NCI-H748 treated with DMSO at 0.1 percent for 48 hours (cell line): ENCODE measurements around the gene USP51.
"Not testable (repeated sequence)": the region's sequence is repeated elsewhere in the genome, so short reads cannot be mapped to it uniquely, and the experiment has no call there.

Experiments used
- DNase-seq: peaks from one replicate; lab custom pipeline; 2025; lab: John Stamatoyannopoulos, UW

The USP51 gene

DNA sequence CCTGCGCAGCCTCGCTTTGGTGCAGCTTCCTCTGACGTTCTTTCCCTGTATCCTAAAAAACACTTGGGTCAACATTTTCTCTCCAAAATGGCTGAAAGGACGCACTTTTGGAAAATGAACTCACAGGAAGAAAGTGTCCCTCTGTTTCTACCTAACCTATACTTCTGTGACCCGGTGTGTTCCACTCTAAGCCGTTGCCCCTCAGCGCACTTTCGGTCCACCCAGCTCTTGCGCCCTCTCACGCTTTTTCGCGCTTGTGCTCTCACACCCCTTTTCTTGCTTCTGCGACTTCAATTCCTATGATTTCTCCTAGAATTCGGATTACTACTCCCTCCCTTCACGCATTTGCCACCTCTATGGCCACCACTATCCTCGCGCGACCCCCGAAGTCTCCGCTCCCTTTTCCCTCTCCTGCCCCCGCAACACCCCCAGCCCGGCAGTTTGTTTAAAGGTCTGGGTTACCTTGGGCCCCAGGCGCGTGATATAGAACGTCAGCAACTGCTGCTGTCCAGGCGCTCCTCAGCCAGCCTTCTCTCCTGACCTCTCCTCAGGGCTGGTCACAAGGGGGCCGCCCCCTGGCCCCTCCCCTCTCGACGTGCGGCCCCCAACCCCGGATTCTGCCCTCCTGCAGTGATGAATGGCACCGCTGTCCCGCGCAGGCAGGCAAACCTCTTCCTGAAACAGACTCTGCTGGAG is at the start of gene USP51:
Gene USP51 (minus strand): TSS at position 535 of the 696 bp plus-strand sequence. CDS start 909 bp downstream, outside the sequence.
- peak; percentile 58 for DNase-seq

GRCh38 chrX:55524487-55524886 is 34.8 kb upstream of the USP51 start:
- DNase-seq, result no peak

DNA sequence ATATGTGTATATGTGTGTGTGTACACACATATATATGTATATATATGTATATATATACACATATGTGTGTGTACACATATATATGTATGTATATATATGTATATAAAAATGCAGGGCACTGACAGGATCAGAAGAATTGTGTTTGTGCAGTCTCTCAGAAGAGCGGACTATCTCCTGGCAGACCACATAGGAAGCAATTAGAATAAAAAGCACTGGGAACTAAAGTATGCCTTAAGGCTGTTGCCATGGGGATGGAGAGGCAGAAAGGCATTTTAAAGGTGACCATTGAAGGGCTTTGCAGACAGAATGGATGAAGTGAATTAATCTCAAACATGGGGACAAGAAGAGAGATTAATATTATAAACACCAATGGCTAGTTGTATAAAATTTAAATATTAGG is 33.7 kb upstream of the USP51 start:
- peak; percentile 1 for DNase-seq

GRCh38 chrX:55522596-55523276 is 33.1 kb upstream of the USP51 start:
- peak; percentile 7 for DNase-seq

GRCh38 chrX:55521687-55522086 is 32.0 kb upstream of the USP51 start:
- DNase-seq, result no peak

DNA sequence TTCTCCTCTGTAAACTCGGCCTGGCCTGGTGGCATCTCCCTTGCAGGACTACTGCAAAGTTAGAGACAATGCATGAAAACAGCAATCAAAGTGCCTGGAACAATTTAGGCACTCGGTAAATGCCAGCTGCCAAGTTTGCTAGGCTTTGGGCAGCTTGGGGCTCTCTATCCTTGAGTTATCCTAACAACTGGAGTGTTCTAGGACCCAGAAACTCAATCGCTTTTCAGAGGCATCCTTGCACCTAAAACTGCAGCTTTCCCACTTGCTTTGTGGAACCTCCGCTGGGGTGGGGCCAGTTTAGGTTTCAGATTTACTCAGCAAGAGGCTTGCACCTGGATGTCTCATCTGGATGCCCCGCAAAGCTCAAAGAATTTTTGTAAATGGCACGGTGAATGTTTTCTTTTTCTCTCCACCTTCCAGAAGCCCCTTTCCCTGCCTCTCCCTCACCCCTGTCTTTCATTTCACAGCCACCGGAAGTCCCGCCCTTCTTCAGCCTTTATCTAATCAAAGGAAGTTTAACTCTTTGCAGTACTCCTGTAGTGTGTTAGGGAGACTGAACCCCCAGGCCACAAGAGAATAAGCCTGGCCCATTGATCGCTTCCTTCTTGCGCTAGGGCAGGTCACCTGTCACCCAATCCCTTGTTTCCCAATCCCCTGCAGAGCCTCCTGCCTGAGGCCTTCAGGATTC is 27.3 kb upstream of the USP51 start:
- DNase-seq, result not testable (repeated sequence)

DNA sequence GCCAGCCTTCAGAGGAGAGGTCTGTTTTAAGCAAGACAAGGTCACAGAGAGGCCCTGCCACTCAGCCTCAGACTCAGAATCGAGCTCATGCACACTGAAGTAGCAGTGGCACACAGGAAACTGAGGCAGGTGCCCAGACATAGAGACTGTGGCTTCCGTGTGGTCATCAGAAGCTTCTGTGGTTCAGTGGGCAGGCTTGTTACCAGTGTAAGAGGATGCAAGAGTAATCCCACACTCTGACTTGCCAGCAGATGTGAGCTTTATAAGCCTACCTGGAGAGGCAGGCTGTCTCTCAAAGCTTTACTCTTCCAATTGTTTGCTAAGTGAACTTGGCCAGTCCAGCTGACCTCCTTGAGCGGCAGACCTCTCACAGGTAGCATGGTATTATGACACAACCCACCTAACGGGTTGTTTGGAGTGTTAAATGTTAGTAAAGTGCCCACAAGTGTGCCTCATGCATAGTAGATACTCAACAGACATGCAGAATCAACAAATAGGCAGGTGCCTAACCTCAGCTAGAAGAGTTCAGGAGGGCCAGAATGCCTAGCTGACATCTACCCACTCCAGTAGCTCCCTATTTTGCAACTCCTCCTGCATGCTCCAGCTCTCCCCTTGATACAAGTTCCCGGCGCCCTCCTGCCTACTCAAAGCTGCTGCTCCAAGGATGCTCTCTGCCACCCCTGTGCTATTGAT is 23.5 kb upstream of the USP51 start:
- not testable (repeated sequence) for DNase-seq

DNA sequence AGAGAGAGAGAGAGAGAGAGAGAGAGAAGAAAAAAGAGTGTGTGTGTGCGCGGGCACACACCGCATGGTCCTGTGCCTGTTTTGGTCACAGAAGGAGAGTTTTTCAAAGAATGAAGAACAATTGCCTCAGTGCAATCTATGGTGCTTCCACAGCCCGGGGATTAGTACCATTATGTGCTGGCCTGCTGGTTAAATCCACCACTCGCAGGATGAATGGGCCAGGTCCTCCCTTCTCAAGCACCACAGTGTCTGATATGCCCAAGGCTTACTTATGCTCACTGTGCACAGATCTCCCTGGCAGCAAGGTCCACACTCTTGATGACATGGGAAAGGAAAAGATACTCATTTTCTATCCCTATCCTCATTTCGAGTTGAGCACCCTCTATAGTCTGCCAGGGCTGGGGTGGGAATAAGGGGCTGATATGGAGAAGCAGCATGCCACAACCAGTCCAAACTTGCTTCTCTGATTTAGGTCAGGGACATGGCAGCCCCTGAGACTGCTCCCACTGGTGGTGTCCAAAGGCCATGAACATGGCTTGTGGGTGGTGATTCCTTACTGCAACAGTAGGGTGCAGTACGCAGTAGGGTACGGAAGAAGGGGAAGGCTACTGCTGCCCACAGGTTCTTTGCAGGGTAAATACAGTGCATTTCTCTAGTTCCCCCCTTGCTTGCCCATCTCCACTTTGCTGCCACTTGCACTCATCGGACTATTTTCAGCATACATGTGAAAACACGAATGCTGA is 18.9 kb upstream of the USP51 start:
- DNase-seq, result not testable (repeated sequence)

DNA sequence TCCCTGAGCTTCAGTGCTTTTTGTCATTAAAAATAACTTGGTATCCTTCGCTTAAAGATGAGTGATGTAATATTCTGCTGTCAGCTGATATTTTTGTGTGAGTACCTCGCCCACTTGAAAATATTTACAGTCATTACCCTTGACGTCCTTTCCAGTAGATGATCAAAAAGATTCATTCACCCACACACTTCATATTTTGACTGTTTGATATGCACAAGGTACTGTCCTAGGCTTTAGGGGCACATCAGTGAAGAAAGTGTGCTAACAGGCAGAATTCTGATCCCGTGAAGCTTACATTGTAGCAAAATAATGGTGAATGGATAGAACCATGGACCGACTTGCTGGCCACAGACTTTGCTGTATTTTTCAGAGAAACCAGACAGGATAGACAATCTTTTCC is 18.1 kb upstream of the USP51 start:
- DNase-seq, result not testable (repeated sequence)

DNA sequence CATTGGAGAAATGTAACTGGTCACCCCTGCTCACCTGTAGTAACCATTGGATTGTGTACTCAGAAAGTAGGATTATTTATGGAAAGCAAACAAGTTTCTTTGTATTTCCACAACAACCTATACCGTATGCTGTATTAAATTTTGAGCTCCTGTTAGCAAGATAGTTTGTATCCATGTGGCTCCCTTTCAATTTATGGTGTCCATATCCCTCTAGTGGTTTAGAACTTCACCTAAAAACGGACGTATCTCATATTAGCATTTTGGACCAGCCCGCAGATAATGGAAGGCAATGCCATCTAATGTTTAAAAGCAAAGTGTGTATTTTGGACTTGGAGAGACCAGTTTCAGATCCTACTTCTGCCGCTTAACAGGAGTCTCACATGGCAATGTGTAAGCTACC is 17.4 kb upstream of the USP51 start:
- DNase-seq, result not testable (repeated sequence)

DNA sequence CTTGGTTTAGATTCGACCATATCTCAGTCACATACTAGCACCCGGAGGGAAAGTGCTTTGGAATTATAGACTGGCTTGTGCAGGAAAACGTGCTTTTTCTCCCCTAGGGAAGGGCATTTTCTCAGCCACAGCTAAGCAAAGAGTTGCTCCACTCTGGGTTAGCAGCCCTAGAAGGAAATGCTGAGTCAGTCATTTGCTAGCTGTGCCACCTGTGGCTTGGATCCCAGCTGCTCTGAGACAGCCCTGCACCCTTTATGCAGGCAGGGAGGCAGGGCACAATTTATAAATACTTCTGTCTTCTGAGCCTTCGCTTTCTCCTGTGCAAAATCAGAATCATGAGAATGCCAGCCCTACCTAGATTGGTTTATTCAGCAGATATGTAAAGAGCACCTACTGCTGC is 1.3 kb upstream of the USP51 start:
- no peak for DNase-seq

DNA sequence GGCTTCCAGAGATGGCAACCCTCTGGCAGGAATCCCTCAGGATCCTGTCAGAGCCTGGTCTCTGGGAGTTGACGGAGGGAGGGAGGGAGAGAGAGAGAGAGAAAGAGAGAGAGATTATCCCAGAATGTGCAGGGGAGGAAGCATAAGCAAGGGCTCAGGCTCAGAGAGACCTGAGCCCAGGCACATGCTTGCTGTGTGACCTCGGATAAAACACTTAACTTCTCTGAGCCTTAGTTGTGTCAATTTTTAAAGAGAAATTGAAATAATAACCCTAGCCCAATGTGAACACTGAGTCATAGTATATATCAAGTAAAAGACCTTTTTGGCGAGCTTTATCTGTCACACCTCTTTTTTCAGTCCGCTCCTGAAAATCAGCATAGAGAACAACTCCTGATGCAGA is 473 bp upstream of the USP51 start:
- no peak for DNase-seq

DNA sequence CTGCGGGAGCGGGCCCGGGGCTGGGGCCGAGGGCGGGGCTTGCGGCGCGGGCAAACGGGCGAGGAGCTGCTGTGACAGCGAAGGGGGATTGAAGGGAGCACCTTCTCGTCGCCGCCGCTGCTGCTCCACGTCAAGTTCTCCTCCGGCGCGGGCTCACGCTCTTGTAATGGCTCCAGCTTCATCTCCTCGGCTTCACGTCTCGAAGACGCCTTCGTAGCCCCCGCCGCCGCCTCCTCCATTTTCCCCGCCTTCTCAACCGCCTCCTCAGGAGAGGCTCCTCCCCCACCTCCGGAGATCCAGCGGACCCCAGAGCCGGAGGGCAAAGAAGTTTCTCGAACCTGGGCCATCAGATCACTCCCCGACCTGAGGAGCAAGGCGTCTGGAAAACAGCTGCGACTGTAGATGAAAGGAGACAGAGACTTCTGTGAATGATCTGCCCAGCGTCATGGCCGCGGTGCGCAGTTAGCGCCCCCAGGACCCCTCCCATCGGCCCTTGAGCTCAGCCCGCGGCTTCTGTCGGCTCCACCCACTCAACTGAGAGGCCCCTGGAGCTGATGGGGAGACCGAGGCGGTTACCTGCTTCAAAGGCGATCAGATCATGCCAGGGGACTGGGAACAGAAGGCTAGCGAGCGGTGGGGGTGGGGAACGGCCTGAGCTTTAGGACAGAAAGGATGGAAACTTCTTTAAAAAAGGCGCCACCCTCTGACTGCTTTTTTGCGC is 895 bp downstream of the USP51 start:
- DNase-seq, result no peak

DNA sequence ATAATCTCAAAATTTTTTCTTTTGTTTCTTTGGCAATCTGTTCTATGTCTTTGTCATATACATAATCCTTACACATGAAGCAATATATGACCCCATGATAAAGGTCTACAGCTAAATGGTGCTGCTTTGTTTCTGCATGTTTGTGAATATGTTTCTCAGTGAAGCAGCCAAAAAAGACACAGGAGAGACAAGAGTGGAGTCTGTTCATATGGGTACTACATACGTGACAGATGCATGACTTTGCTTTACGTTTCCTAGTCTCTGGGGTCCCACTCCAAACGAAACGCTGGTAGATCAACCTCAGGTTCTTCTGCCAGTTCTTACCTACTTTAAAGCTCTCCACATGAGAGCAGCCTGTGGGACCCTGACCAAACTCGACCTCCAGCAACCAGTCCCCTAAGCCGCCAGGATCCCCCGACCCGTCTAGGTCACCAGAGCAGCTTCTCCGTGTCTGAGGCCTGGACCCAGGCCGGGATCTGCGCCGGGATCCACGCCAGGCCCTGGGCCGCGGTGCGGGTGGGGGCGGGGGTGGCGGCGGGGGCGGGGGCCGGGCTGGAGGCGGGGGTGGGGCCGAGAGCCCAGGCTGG is 1.5 kb downstream of the USP51 start:
- DNase-seq, result no peak

DNA sequence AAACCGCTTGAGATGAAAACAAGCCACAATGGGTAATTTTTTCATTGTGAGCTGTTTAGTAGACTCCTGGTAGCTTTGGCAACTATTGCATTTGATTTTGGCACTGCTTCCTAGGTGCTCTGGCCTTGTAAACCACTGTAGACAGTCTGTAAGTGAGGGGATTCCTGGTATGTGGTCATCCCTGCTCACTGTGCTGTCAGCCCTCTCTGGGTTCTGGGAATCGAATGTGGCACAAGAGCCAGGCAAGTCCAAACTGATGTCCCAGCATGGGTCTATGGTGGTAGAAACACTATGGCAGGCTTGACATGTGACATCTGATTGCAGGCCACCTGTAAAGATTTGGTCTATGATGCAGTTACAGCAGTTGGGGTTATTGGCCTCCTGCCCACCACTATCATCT is 2.5 kb downstream of the USP51 start:
- DNase-seq, result no peak

- no peak for DNase-seq
Measured at GRCh38 chrX:55486736-55487135, 2.9 kb downstream of the USP51 start.

DNA sequence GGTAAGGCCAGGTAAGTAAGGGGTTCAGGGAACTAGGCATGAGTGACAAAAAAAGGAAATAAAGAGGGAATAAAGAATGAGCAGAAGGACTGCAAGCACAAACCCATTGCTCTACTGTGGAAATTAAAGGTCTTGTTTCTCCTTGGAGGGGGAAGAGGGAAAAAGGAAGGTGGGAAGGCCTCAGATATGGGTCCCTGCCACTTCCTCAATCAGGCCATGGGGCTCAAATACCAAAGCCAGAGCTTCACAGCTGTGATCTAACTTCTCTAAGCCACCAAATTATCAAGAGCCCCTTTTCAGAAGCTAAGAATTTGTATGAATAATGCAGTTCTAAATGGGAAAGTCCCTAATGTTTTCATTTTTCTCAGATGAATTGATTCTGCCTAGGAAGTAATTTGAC is 4.7 kb downstream of the USP51 start:
- no peak for DNase-seq

DNA sequence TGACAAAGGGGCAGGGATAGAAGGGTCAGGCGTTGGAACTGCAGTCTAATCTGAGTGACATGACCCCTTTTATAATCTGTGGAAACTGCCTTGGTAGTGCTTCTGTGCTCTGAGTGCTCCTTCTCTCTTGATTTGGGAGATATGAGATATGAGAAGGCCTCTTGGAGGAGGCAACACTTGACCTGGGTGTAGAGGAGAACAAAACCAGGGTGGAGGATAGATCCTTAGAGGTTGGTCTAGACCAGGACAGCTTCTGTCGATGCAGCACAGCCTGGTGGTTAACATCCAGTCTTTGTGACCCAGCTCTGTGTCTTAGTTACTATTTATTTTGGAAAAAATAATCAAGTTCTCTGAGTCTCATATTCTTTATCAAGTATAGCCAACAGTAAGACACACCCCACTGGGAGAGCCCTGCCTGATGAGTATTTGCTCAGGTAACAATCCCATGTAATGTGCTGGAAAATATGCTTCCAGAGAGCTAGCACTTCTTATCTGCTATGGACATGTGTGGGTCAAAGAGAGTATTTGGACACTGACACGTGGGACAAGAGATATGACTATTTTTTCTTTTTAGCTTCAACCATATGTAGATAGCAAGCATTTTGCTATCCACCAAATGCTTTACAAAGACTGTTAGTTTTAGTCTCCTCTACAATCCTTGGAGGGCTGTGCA is 9.1 kb downstream of the USP51 start:
- no peak for DNase-seq

DNA sequence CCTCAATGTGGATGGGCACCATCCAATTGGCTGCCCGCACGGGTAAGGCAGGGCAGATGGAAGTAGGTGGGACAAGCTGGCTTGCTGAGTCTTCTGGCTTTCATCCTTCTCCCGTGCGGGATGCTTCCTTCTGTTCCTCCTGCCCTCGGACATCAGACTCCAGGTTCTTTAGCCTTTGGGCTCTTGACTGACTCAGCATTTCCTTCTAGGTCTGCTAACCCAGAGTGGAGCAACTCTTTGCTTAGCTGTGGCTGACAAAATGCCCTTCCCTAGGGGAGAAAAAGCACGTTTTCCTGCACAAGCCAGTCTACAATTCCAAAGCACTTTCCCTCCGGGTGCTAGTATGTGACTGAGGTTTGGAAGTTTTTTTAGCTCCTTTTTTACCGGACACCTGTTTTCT is 9.7 kb downstream of the USP51 start:
- not testable (repeated sequence) for DNase-seq

DNA sequence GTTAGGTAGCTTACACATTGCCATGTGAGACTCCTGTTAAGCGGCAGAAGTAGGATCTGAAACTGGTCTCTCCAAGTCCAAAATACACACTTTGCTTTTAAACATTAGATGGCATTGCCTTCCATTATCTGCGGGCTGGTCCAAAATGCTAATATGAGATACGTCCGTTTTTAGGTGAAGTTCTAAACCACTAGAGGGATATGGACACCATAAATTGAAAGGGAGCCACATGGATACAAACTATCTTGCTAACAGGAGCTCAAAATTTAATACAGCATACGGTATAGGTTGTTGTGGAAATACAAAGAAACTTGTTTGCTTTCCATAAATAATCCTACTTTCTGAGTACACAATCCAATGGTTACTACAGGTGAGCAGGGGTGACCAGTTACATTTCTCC is 23.9 kb downstream of the USP51 start:
- not testable (repeated sequence) for DNase-seq
